Inflammatory macrophage (primary cell): ENCODE data around the gene ZDHHC20.

ENCODE experiments used
- DNase-seq, 2 donors: peaks; one replicate each; pipeline ENCODE4 v3.0.0-alpha.2; 2020 to 2022

The ZDHHC20 gene

DNA sequence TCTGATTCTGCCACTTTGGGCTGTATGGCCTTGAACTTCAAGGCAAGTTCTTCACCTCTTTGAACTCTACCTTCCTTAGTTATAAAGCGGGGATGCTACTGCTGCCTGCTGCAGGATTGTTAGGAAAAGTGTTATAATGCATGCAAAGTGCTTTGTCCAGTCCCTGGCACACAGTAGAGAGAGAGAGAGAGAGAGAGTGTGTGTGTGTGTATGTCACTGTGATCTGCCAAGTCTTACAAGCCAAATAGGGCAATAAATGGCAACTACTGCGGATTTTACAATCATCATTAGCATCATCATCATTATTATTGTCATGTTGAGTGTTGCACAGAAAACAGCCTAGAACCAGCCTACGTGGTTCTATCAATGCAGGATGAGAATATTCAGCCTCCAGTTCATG lies 136.1 kb downstream of the ZDHHC20 start:
- no peak for DNase-seq
